DND-41 (cell line): ENCODE data around the gene UPF1.

ENCODE experiments used
- EZH2 ChIP-seq: IDR thresholded peaks from 3 replicates; pipeline ENCODE4 v1.6.1; 2012; ENCODE audit warnings: borderline replicate concordance, low read depth, mild to moderate bottlenecking, moderate library complexity, low read length, inconsistent platforms; ENCODE audit not compliant: severe bottlenecking
- TF ChIP-seq, protein P1 (sequence below): IDR thresholded peaks from 2 replicates; pipeline ENCODE4 v1.5.1; 2012; ENCODE audit warnings: borderline replicate concordance, low read length, moderate library complexity, mild to moderate bottlenecking; ENCODE audit not compliant: poor library complexity, severe bottlenecking; ENCODE audit errors: extremely low read depth

GRCh38 chr19:18833849-18834643 lies 2.3 kb downstream of the UPF1 start:
- TF ChIP-seq, protein P1, sequence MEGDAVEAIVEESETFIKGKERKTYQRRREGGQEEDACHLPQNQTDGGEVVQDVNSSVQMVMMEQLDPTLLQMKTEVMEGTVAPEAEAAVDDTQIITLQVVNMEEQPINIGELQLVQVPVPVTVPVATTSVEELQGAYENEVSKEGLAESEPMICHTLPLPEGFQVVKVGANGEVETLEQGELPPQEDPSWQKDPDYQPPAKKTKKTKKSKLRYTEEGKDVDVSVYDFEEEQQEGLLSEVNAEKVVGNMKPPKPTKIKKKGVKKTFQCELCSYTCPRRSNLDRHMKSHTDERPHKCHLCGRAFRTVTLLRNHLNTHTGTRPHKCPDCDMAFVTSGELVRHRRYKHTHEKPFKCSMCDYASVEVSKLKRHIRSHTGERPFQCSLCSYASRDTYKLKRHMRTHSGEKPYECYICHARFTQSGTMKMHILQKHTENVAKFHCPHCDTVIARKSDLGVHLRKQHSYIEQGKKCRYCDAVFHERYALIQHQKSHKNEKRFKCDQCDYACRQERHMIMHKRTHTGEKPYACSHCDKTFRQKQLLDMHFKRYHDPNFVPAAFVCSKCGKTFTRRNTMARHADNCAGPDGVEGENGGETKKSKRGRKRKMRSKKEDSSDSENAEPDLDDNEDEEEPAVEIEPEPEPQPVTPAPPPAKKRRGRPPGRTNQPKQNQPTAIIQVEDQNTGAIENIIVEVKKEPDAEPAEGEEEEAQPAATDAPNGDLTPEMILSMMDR, result no peak
- TF ChIP-seq EZH2, result no peak
